Measurements from ENCODE around the gene EIF1. TPM values are rescaled to one million over a fixed set of nuclear protein-coding genes. Genes with fewer than 3 reads are reported as not detected.
"Not testable (repeated sequence)": the region's sequence is repeated elsewhere in the genome, so short reads cannot be mapped to it uniquely, and the experiment has no call there.

EIF1 gene
- total and polyA plus RNA-seq, 2 donors (not counting 1 experiment from before 2014, with no cell fraction given): 773 to 2,045 TPM

DNA sequence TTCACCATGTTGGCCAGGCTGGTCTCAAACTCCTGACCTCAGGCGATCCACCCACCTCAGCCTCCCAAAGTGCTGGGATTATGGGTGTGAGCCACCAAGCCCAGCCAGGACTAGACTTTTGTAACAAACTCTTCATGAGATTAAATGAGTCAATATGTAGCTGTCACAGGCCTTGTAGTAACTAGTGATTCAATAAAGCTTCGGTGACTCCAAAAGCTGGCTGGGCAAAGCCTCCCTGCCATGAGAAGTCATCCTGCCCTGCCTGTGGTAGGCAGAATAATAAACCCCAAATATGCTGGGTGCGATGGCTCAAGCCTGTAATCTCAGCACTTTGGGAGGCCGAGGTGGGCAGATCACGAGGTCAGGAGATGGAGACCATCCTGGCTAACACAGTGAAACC is 48.1 kb upstream of the EIF1 start:
- H3K79me2 ChIP-seq (ENCODE audit: control insufficient read depth, insufficient read depth, low read length); H3K36me3 ChIP-seq (replicated peaks in 1 of 2; ENCODE audit: control extremely low read depth in 1 of 2, control insufficient read depth in 1 of 2, extremely low read depth in 1 of 2, insufficient read depth in 2 of 2, low read length in 1 of 2); H3K4me1 ChIP-seq (ENCODE audit: control insufficient read depth in 2 of 2, insufficient read depth in 2 of 2, low read length in 2 of 2); H3K4me1 Mint-ChIP-seq; H3K4me3 ChIP-seq (ENCODE audit: control extremely low read depth in 1 of 5, extremely low read depth in 1 of 5, insufficient read depth in 1 of 5, low read depth in 2 of 5, low read length in 4 of 5); H3K27me3 Mint-ChIP-seq; POLR2A ChIA-PET; intact Hi-C loops (cut with micrococcal nuclease); H3K9me3 Mint-ChIP-seq (ENCODE audit: insufficient read depth); H2AFZ ChIP-seq (ENCODE audit: insufficient read depth, low read depth, low read length, poor library complexity, severe bottlenecking); DNase-seq; H3K9me3 ChIP-seq (ENCODE audit: control extremely low read depth in 1 of 3, control insufficient read depth in 2 of 3, insufficient read depth in 1 of 3, low read length in 2 of 3); H3K27ac Mint-ChIP-seq; ATAC-seq (ENCODE audit: low read depth); H3K4me3 Mint-ChIP-seq; H3K9ac ChIP-seq (ENCODE audit: low read length); H3K27ac ChIP-seq (ENCODE audit: low read length in 2 of 2); H3K27me3 ChIP-seq (replicated peaks in 1 of 4; ENCODE audit: control extremely low read depth in 1 of 4, control insufficient read depth in 3 of 4, insufficient read depth in 4 of 4, low read length in 3 of 4); H3K4me2 ChIP-seq (replicated peaks; ENCODE audit: low read depth, low read length, poor library complexity, severe bottlenecking); H4K20me1 ChIP-seq (ENCODE audit: control insufficient read depth, insufficient read depth, low read length, poor library complexity, severe bottlenecking): not testable (repeated sequence)
- CTCF ChIA-PET: interaction anchor here (0.9 to 1.4 kb wide), 2 partner anchors 9 to 22 kb away, joined by 3 read pairs; no protein-coding TSS in a partner anchor
- WGBS (ENCODE audit: insufficient coverage): 94% methylated on average over 3 of the region's 5 CpGs

DNA sequence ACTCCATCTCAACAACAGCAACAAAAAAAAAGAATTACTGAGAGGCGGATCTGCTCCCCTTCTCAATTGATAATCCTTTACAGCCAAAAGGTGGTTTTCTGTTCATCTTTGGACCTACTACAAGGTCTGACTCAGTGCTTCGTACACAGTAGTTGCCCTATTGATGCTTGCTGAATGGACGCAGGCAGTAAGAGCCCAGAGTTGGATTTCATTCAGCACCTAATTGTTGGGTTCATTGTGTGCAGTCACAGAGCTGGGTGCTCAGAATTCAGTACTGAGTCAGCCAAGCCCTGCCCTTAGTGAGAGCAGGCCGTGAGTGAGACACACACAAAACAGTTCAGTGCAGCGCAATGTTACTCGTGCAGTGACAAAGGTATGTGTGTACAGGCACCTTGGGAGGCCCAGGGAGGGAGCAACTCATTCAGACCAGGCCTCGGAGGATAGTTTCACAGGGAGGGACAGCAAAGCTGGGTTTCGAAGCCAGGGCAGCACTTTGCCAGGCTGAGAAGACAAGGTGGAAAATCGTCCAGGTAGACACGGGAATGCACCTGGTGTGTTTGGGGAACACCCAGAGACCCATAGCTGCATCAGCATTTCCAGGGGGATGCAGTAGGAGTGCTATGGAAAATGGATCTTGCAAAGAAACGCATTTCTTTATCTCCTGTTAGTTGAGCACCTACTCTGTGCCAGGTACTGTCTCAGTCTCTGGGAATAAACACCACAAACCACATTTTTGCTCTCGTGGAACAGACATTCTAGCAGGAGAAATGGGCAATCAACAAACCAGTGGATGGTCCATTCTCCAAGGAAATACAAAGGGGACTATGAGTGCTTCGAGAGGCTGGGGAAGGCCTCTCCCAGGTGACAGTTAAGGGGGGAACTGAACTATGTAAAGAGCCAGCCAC is 46.2 kb upstream of the EIF1 start:
- ATAC-seq (ENCODE audit: low read depth): no peak
- TF ChIP-seq EZH2 (IDR thresholded peaks at IDR 0.05; ENCODE audit: borderline replicate concordance, insufficient read depth, low read depth, low read length, poor library complexity, severe bottlenecking): no peak
- TF ChIP-seq, protein P1, sequence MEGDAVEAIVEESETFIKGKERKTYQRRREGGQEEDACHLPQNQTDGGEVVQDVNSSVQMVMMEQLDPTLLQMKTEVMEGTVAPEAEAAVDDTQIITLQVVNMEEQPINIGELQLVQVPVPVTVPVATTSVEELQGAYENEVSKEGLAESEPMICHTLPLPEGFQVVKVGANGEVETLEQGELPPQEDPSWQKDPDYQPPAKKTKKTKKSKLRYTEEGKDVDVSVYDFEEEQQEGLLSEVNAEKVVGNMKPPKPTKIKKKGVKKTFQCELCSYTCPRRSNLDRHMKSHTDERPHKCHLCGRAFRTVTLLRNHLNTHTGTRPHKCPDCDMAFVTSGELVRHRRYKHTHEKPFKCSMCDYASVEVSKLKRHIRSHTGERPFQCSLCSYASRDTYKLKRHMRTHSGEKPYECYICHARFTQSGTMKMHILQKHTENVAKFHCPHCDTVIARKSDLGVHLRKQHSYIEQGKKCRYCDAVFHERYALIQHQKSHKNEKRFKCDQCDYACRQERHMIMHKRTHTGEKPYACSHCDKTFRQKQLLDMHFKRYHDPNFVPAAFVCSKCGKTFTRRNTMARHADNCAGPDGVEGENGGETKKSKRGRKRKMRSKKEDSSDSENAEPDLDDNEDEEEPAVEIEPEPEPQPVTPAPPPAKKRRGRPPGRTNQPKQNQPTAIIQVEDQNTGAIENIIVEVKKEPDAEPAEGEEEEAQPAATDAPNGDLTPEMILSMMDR (IDR thresholded peaks at IDR 0.05): no peak
- WGBS (ENCODE audit: insufficient coverage): 86% methylated on average over 11 of the region's 13 CpGs
- Histone ChIP-seq H3K4me3 (ENCODE audit: control extremely low read depth in 1 of 5, extremely low read depth in 1 of 5, insufficient read depth in 1 of 5, low read depth in 2 of 5, low read length in 4 of 5) (no peak overlapping the region), H3K4me1 (ENCODE audit: control insufficient read depth in 2 of 2, insufficient read depth in 2 of 2, low read length in 2 of 2) (no peaks in the 10 kb centered on the region), H3K9ac (ENCODE audit: low read length) (no peak overlapping the region), H3K4me2 (replicated peaks; ENCODE audit: low read depth, low read length, poor library complexity, severe bottlenecking) (no peak overlapping the region), H4K20me1 (ENCODE audit: control insufficient read depth, insufficient read depth, low read length, poor library complexity, severe bottlenecking) (no peaks in the 10 kb centered on the region), H3K27me3 (replicated peaks in 1 of 4; ENCODE audit: control extremely low read depth in 1 of 4, control insufficient read depth in 3 of 4, insufficient read depth in 4 of 4, low read length in 3 of 4) (peaks cover 0 to 2% (median 0%) of the 10 kb centered on the region in 4 experiments), H3K79me2 (ENCODE audit: control insufficient read depth, insufficient read depth, low read length) (no peaks in the 10 kb centered on the region), H3K36me3 (replicated peaks in 1 of 2; ENCODE audit: control extremely low read depth in 1 of 2, control insufficient read depth in 1 of 2, extremely low read depth in 1 of 2, insufficient read depth in 2 of 2, low read length in 1 of 2) (no peaks in the 10 kb centered on the region), H3K27ac (ENCODE audit: low read length in 2 of 2) (no peak overlapping the region), H3K9me3 (ENCODE audit: control extremely low read depth in 1 of 3, control insufficient read depth in 2 of 3, insufficient read depth in 1 of 3, low read length in 2 of 3) (no peaks in the 10 kb centered on the region), H2AFZ (ENCODE audit: insufficient read depth, low read depth, low read length, poor library complexity, severe bottlenecking) (no peak overlapping the region)
- POLR2A ChIA-PET: no interaction called here
- Mint-ChIP-seq H3K4me1 (no peaks in the 10 kb centered on the region), H3K27me3 (no peaks in the 10 kb centered on the region), H3K4me3 (no peak overlapping the region), H3K9me3 (ENCODE audit: insufficient read depth) (no peaks in the 10 kb centered on the region), H3K27ac (no peak overlapping the region)
- CTCF ChIA-PET: interaction anchor here (11.9 kb wide), 1 partner anchor 23 kb away, joined by 438 read pairs; no protein-coding TSS in a partner anchor
- intact Hi-C loops (cut with micrococcal nuclease): no loop called here
- DNase-seq: no peak

All from B cell (primary cell).